Measurements from ENCODE around the gene VPS13C.

VPS13C gene

DNA sequence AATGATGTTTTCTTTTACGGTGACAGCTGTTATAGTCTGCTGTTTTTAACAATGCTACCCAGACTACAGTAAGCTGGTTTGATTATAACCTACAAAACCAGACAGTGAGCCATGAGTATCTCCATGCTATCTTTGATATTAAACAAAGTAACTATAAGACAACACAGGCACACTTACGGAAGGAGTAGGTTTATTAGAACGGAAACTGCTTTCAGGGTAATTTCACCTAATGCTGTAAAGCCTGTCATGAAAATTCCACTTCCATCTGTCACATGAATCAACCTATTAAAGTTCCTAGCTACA lies 33.0 kb downstream of the VPS13C start:
- Histone ChIP-seq H3K18ac (ENCODE audit: low read depth in 1 of 2, low read length in 2 of 2) (no peak overlapping the region), H3K4ac (ENCODE audit: low read depth in 1 of 2, low read length in 2 of 2) (no peak overlapping the region), H3K23ac (ENCODE audit: low read length in 2 of 2) (no peak overlapping the region), H2BK120ac (ENCODE audit: low read depth, low read length) (no peak overlapping the region), H3K14ac (ENCODE audit: low read length in 2 of 2) (no peak overlapping the region), H2BK12ac (ENCODE audit: low read length in 2 of 2) (no peak overlapping the region), H2AK5ac (ENCODE audit: low read length, severe bottlenecking) (no peak overlapping the region), H2BK15ac (ENCODE audit: low read depth, poor library complexity, severe bottlenecking) (no peak overlapping the region), H3K27ac (ENCODE audit: low read length, poor library complexity, severe bottlenecking) (no peak overlapping the region), H3K4me2 (ENCODE audit: low read length, poor library complexity, severe bottlenecking) (no peak overlapping the region), H3K4me1 (ENCODE audit: control insufficient read depth, insufficient read depth, low read depth, low read length) (no peaks in the 10 kb centered on the region), H4K8ac (ENCODE audit: low read length) (no peak overlapping the region), H3K4me3 (ENCODE audit: insufficient read depth in 1 of 2, low read depth in 1 of 2, low read length in 2 of 2) (no peak overlapping the region), H3K27me3 (ENCODE audit: control insufficient read depth in 1 of 2, insufficient read depth in 1 of 2, low read length in 2 of 2) (no peaks in the 10 kb centered on the region), H3K79me1 (replicated peaks; ENCODE audit: low read length, poor library complexity, severe bottlenecking) (peaks cover 7% of the 10 kb centered on the region), H2AFZ (ENCODE audit: low read depth, low read length) (no peak overlapping the region), H2BK5ac (ENCODE audit: low read depth, low read length, poor library complexity, severe bottlenecking) (no peak overlapping the region), H3K9ac (ENCODE audit: low read length) (no peak overlapping the region), H4K91ac (ENCODE audit: low read length) (no peak overlapping the region), H3K9me3 (ENCODE audit: control insufficient read depth, low read length) (no peaks in the 10 kb centered on the region), H3K36me3 (ENCODE audit: control insufficient read depth in 1 of 2, insufficient read depth in 2 of 2, low read depth in 1 of 2, low read length in 2 of 2) (peaks cover 2 to 38% of the 10 kb centered on the region in 2 experiments)
- WGBS: 100% methylated on average over 3 of the region's 3 CpGs
- no peak for DNase-seq

DNA sequence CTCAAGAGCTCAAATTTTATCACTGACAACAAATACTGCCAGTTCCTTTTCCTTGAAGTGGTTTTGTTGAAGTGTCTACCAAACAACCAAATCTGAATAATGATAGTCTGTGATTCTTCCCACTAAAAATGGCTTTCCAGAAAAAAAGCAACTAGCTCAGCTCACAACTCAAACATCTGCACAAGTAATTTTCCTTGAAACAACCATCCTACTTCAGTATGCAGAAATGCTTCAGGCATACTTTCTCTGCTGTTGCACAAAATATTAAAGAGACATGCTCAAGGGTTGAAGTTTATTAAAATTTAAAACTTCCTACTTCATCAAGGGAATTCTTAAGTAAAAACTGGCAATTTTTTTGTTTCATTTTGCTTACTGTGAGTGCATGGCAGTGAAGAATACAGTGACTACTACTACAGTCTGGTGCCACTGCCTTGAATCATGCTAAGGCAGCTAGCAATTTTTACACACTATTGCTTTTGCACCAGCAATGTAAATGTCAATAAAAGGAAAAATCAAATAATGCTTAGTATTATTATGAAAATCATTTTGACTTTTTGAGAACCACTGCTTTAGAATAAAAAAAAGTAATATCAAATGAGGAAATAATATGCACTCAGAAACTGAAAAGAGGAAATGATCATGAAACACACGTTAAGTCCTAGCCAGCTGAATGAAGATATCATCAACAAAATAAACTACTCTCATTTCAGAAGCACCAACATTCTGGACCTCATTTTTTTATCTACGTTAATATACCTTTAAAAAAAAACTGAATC lies 33.6 kb downstream of the VPS13C start:
- no peak overlapping the region for H4K8ac ChIP-seq (ENCODE audit: low read length)
- H2BK120ac ChIP-seq (ENCODE audit: low read depth, low read length): no peak overlapping the region
- no peak overlapping the region for H3K18ac ChIP-seq (ENCODE audit: low read depth in 1 of 2, low read length in 2 of 2)
- H3K79me1 ChIP-seq (replicated peaks; ENCODE audit: low read length, poor library complexity, severe bottlenecking): peaks cover 7% of the 10 kb centered on the region
- no peak overlapping the region for H2BK15ac ChIP-seq (ENCODE audit: low read depth, poor library complexity, severe bottlenecking)
- no peak overlapping the region for H2AFZ ChIP-seq (ENCODE audit: low read depth, low read length)
- peaks cover 2 to 43% of the 10 kb centered on the region in 2 experiments for H3K36me3 ChIP-seq (ENCODE audit: control insufficient read depth in 1 of 2, insufficient read depth in 2 of 2, low read depth in 1 of 2, low read length in 2 of 2)
- no peak overlapping the region for H3K4me2 ChIP-seq (ENCODE audit: low read length, poor library complexity, severe bottlenecking)
- no peak overlapping the region for H2AK5ac ChIP-seq (ENCODE audit: low read length, severe bottlenecking)
- H3K23ac ChIP-seq (ENCODE audit: low read length in 2 of 2): no peak overlapping the region
- H3K4me3 ChIP-seq (ENCODE audit: insufficient read depth in 1 of 2, low read depth in 1 of 2, low read length in 2 of 2): no peak overlapping the region
- no peak overlapping the region for H3K9ac ChIP-seq (ENCODE audit: low read length)
- H3K4ac ChIP-seq (ENCODE audit: low read depth in 1 of 2, low read length in 2 of 2): no peak overlapping the region
- no peak overlapping the region for H2BK12ac ChIP-seq (ENCODE audit: low read length in 2 of 2)
- no peaks in the 10 kb centered on the region for H3K9me3 ChIP-seq (ENCODE audit: control insufficient read depth, low read length)
- H4K91ac ChIP-seq (ENCODE audit: low read length): no peak overlapping the region
- H3K4me1 ChIP-seq (ENCODE audit: control insufficient read depth, insufficient read depth, low read depth, low read length): no peaks in the 10 kb centered on the region
- WGBS: 100% methylated on average over 1 of the region's 2 CpGs
- no peak overlapping the region for H3K14ac ChIP-seq (ENCODE audit: low read length in 2 of 2)
- no peaks in the 10 kb centered on the region for H3K27me3 ChIP-seq (ENCODE audit: control insufficient read depth in 1 of 2, insufficient read depth in 1 of 2, low read length in 2 of 2)
- no peak for DNase-seq
- no peak overlapping the region for H2BK5ac ChIP-seq (ENCODE audit: low read depth, low read length, poor library complexity, severe bottlenecking)
- H3K27ac ChIP-seq (ENCODE audit: low read length, poor library complexity, severe bottlenecking): no peak overlapping the region

DNA sequence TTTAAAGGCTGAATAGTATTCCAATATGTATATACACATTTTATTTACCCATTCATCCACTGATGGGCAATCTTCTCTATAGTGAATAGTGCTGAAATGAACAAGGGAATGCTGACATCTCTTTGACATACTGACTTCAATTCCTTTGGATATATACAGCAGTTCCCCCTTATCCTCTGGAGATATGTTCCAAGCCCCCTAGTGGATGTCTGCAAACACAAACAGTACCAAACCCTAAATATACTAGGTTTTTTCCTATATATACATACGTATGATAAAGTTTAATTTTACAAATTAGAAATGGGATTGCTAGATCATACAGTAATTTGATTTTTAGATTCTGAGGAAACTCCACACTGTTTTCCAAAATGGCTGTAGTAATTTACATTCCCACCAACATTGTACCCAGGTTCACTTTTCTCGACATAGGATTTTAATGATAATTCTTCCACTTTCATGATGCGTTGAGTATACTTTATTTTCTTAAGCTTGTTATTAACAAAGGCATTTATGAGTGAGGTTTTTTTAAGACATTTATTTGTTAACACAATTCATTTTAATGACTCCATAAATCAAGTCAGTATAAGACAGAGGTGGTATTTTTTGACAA lies 38.2 kb downstream of the VPS13C start:
- Histone ChIP-seq H3K14ac (ENCODE audit: low read length in 2 of 2) (no peak overlapping the region), H3K23ac (ENCODE audit: low read length in 2 of 2) (no peak overlapping the region), H3K4me2 (ENCODE audit: low read length, poor library complexity, severe bottlenecking) (no peak overlapping the region), H3K4me3 (ENCODE audit: insufficient read depth in 1 of 2, low read depth in 1 of 2, low read length in 2 of 2) (no peak overlapping the region), H2BK120ac (ENCODE audit: low read depth, low read length) (no peak overlapping the region), H2BK5ac (ENCODE audit: low read depth, low read length, poor library complexity, severe bottlenecking) (no peak overlapping the region), H2BK12ac (ENCODE audit: low read length in 2 of 2) (no peak overlapping the region), H3K9ac (ENCODE audit: low read length) (no peak overlapping the region), H3K18ac (ENCODE audit: low read depth in 1 of 2, low read length in 2 of 2) (no peak overlapping the region), H3K27me3 (ENCODE audit: control insufficient read depth in 1 of 2, insufficient read depth in 1 of 2, low read length in 2 of 2) (no peaks in the 10 kb centered on the region), H3K4me1 (ENCODE audit: control insufficient read depth, insufficient read depth, low read depth, low read length) (no peaks in the 10 kb centered on the region), H3K4ac (ENCODE audit: low read depth in 1 of 2, low read length in 2 of 2) (no peak overlapping the region), H2AK5ac (ENCODE audit: low read length, severe bottlenecking) (no peak overlapping the region), H3K9me3 (ENCODE audit: control insufficient read depth, low read length) (no peaks in the 10 kb centered on the region), H4K8ac (ENCODE audit: low read length) (no peak overlapping the region), H4K91ac (ENCODE audit: low read length) (no peak overlapping the region), H2AFZ (ENCODE audit: low read depth, low read length) (no peak overlapping the region), H2BK15ac (ENCODE audit: low read depth, poor library complexity, severe bottlenecking) (no peak overlapping the region), H3K36me3 (ENCODE audit: control insufficient read depth in 1 of 2, insufficient read depth in 2 of 2, low read depth in 1 of 2, low read length in 2 of 2) (peaks cover 0 to 24% of the 10 kb centered on the region in 2 experiments), H3K79me1 (replicated peaks; ENCODE audit: low read length, poor library complexity, severe bottlenecking) (peaks cover 5% of the 10 kb centered on the region), H3K27ac (ENCODE audit: low read length, poor library complexity, severe bottlenecking) (no peak overlapping the region)
- no peak for DNase-seq
- no CpG with 5 or more reads among the region's 3 CpGs for WGBS

DNA sequence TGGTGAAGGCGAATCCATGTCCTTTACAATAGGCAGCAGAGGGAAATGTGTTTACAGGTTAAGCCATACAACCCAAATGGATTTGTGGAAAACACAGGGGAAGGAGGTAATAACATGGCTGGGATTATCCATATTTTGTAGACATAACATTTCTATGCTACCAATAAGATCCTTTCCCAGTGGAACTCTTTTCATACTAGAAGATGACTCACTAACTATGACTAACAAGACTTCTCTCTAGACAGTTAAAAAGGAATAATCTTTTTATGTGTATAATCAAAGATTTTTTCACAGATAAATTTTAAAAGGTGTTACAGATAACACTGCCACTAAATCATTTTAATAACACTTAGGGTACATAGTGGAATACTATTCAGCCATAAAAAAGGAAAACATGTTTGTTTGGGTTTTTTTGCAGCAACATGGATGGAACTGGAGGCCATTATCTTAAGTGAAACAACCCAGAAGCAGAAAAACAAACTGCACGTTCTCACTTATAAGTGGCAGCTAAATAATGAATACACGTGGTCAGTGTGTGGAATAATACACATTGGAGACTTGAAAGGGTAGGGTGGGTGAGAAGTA lies 39.6 kb downstream of the VPS13C start:
- H4K8ac ChIP-seq (ENCODE audit: low read length): no peak overlapping the region
- H2AK5ac ChIP-seq (ENCODE audit: low read length, severe bottlenecking): no peak overlapping the region
- no peak overlapping the region for H2BK15ac ChIP-seq (ENCODE audit: low read depth, poor library complexity, severe bottlenecking)
- no peak overlapping the region for H3K23ac ChIP-seq (ENCODE audit: low read length in 2 of 2)
- 92% methylated on average over 3 of the region's 3 CpGs for WGBS
- DNase-seq: no peak
- no peak overlapping the region for H2BK120ac ChIP-seq (ENCODE audit: low read depth, low read length)
- no peak overlapping the region for H3K4me3 ChIP-seq (ENCODE audit: insufficient read depth in 1 of 2, low read depth in 1 of 2, low read length in 2 of 2)
- no peaks in the 10 kb centered on the region for H3K4me1 ChIP-seq (ENCODE audit: control insufficient read depth, insufficient read depth, low read depth, low read length)
- no peaks in the 10 kb centered on the region for H3K9me3 ChIP-seq (ENCODE audit: control insufficient read depth, low read length)
- H2BK5ac ChIP-seq (ENCODE audit: low read depth, low read length, poor library complexity, severe bottlenecking): no peak overlapping the region
- no peak overlapping the region for H3K4ac ChIP-seq (ENCODE audit: low read depth in 1 of 2, low read length in 2 of 2)
- peaks cover 0 to 24% of the 10 kb centered on the region in 2 experiments for H3K36me3 ChIP-seq (ENCODE audit: control insufficient read depth in 1 of 2, insufficient read depth in 2 of 2, low read depth in 1 of 2, low read length in 2 of 2)
- H3K9ac ChIP-seq (ENCODE audit: low read length): no peak overlapping the region
- H4K91ac ChIP-seq (ENCODE audit: low read length): no peak overlapping the region
- no peak overlapping the region for H2BK12ac ChIP-seq (ENCODE audit: low read length in 2 of 2)
- H3K18ac ChIP-seq (ENCODE audit: low read depth in 1 of 2, low read length in 2 of 2): no peak overlapping the region
- H2AFZ ChIP-seq (ENCODE audit: low read depth, low read length): no peak overlapping the region
- H3K4me2 ChIP-seq (ENCODE audit: low read length, poor library complexity, severe bottlenecking): no peak overlapping the region
- peaks cover 5% of the 10 kb centered on the region for H3K79me1 ChIP-seq (replicated peaks; ENCODE audit: low read length, poor library complexity, severe bottlenecking)
- H3K27me3 ChIP-seq (ENCODE audit: control insufficient read depth in 1 of 2, insufficient read depth in 1 of 2, low read length in 2 of 2): no peaks in the 10 kb centered on the region
- no peak overlapping the region for H3K27ac ChIP-seq (ENCODE audit: low read length, poor library complexity, severe bottlenecking)
- no peak overlapping the region for H3K14ac ChIP-seq (ENCODE audit: low read length in 2 of 2)
